Immature natural killer cell (primary cell): Measurements from ENCODE around the gene POLE. TPM values are rescaled to one million over a fixed set of nuclear protein-coding genes. Genes with fewer than 3 reads are reported as not detected.

Experiments
- DNase-seq, 3 donors: peaks; one replicate each; pipeline ENCODE4 v3.0.0; 2022; ENCODE audit warnings: mixed read lengths in 1 of 3
- H3K27ac Mint-ChIP-seq, 6 donors: one replicate each; pipeline ENCODE4 v1.8.0; 2020; ENCODE audit warnings: mixed read lengths in 6 of 6, mild to moderate bottlenecking in 5 of 6, inconsistent platforms in 4 of 6, moderate library complexity in 3 of 6
- H3K27me3 Mint-ChIP-seq, 3 donors: one replicate each; pipeline ENCODE4 v1.8.0; 2020 to 2021; ENCODE audit warnings: low read depth in 3 of 3, mild to moderate bottlenecking in 3 of 3, mixed read lengths in 3 of 3, moderate library complexity in 3 of 3, inconsistent platforms in 1 of 3
- H3K36me3 Mint-ChIP-seq, 3 donors: one replicate each; pipeline ENCODE4 v1.8.0; 2020; ENCODE audit warnings: mixed read lengths in 3 of 3, inconsistent platforms in 2 of 3, mild to moderate bottlenecking in 2 of 3
- H3K4me1 Mint-ChIP-seq, 2 donors: one replicate each; pipeline ENCODE4 v1.8.0; 2020; ENCODE audit warnings: inconsistent platforms in 2 of 2, mild to moderate bottlenecking in 2 of 2, mixed read lengths in 2 of 2, moderate library complexity in 1 of 2
- H3K4me3 Mint-ChIP-seq, 5 donors: one replicate each; pipeline ENCODE4 v1.8.0; 2020; ENCODE audit warnings: mild to moderate bottlenecking in 5 of 5, mixed read lengths in 5 of 5, inconsistent platforms in 3 of 5, moderate library complexity in 3 of 5
- H3K9me3 Mint-ChIP-seq, 6 donors: one replicate each; pipeline ENCODE4 v1.8.0; 2020; ENCODE audit warnings: mild to moderate bottlenecking in 6 of 6, mixed read lengths in 6 of 6, inconsistent platforms in 4 of 6, moderate library complexity in 3 of 6
- polyA plus RNA-seq, 3 donors: library from polyadenylated mRNA; unstranded; fragments of 300-500 nt; fragmentation: Illumina TruSeq; gene quantifications; one replicate each; pipeline ENCODE4 v1.2.3, GENCODE V29; 2021

POLE gene
- polyA plus RNA-seq, 3 donors from 2014 or later, result 2.2 to 8.8 (median 2.3) TPM

GRCh38 chr12:132577191-132577920, 109.8 kb downstream of the POLE start:
- no peaks in the 10 kb centered on the region for H3K4me1 Mint-ChIP-seq
- peaks cover 0 to 2% (median 1%) of the 10 kb centered on the region in 3 donors for H3K27me3 Mint-ChIP-seq
- peaks cover 0 to 8% (median 4%) of the 10 kb centered on the region in 3 donors for H3K36me3 Mint-ChIP-seq
- H3K27ac Mint-ChIP-seq, result peak overlapping the region in 1 of 6 donors; percentile 46
- no peak for DNase-seq
- H3K4me3 Mint-ChIP-seq, result no peak overlapping the region
- H3K9me3 Mint-ChIP-seq, result no peaks in the 10 kb centered on the region

DNA sequence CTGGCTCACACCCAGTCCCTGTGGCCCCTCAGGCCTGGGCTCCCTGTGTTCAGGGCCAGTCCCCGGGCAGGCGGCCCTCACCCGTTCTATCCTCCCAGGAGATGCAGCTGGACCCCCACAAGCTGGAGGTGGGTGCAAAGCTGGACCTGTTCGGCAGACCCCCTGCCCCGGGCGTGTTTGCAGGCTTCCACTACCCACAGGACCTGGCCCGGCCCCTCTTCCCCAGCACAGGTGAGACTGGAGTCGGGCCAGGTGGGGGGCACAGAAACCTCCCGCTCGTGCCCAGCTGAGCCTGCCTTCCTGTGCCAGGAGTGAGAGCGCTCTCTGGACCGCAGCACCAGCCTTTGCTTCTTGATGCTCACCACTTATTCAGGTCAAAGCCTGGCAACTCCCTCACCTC, 110.4 kb downstream of the POLE start:
- no peak overlapping the region for H3K4me3 Mint-ChIP-seq
- no peak for DNase-seq
- H3K27ac Mint-ChIP-seq, result peak overlapping the region in 1 of 6 donors; percentile 73
- H3K4me1 Mint-ChIP-seq, result no peaks in the 10 kb centered on the region
- peaks cover 0 to 2% (median 1%) of the 10 kb centered on the region in 3 donors for H3K27me3 Mint-ChIP-seq
- no peaks in the 10 kb centered on the region for H3K9me3 Mint-ChIP-seq
- H3K36me3 Mint-ChIP-seq, result peaks cover 0 to 8% (median 4%) of the 10 kb centered on the region in 3 donors

- H3K9me3 Mint-ChIP-seq, result no peaks in the 10 kb centered on the region
Observed at GRCh38 chr12:132575661-132576060, 111.5 kb downstream of the POLE start.

GRCh38 chr12:132574271-132574996, 112.7 kb downstream of the POLE start:
- Mint-ChIP-seq H3K4me1 (peaks cover 0 to 1% of the 10 kb centered on the region in 2 donors), H3K36me3 (peaks cover 0 to 8% (median 4%) of the 10 kb centered on the region in 3 donors), H3K9me3 (no peaks in the 10 kb centered on the region), H3K27ac (no peak overlapping the region), H3K27me3 (peaks cover 0 to 2% (median 1%) of the 10 kb centered on the region in 3 donors), H3K4me3 (no peak overlapping the region)
- DNase-seq, result no peak

More at GRCh38 chr12:132575661-132576060, 111.5 kb downstream of the POLE start:
- Mint-ChIP-seq H3K4me1 (no peaks in the 10 kb centered on the region), H3K27me3 (peaks cover 0 to 2% (median 1%) of the 10 kb centered on the region in 3 donors), H3K27ac (peak overlapping the region in 1 of 6 donors; percentile 17), H3K36me3 (peaks cover 0 to 8% (median 4%) of the 10 kb centered on the region in 3 donors), H3K4me3 (no peak overlapping the region)
- DNase-seq, result no peak

Other genes starting within 250 kb of the POLE start
- under 1 TPM in 2 of 3 donors, not detected in 1; 0.54 to 0.63 TPM for gene FBRSL1, start 197.2 kb downstream of the POLE start, polyA plus RNA-seq
- not detected for gene LRCOL1, start 76.8 kb downstream of the POLE start, polyA plus RNA-seq
- not detected for gene P2RX2, start 68.6 kb downstream of the POLE start, polyA plus RNA-seq
- gene PXMP2, start 245 bp upstream of the POLE start, polyA plus RNA-seq, result 10 to 100 TPM; 12.5 to 18.2 (median 17.3) TPM
- gene PGAM5, start 23.5 kb upstream of the POLE start, polyA plus RNA-seq, result 10 to 100 TPM; 12.1 to 19.6 (median 18.7) TPM
- gene ANKLE2, start 74.5 kb upstream of the POLE start, polyA plus RNA-seq, result 10 to 100 TPM; 14.4 to 26.7 (median 22.3) TPM
- 10 to 100 TPM in 1 of 3 donors, 1 to 10 TPM in 1, under 1 TPM in 1; 0.69 to 21.9 (median 3.8) TPM for gene GOLGA3, start 141.5 kb upstream of the POLE start, polyA plus RNA-seq
- gene CHFR, start 200.3 kb upstream of the POLE start, polyA plus RNA-seq, result 10 to 100 TPM; 28.9 to 66.5 (median 31.5) TPM